IPS-18c (cell line): ENCODE results near the gene EMC8.

ENCODE experiments used
- H3K4me3 ChIP-seq: 2 replicates; pipeline ENCODE4 v1.7.0; 2013; ENCODE audit warnings: low read depth, mild to moderate bottlenecking, low read length, moderate library complexity; ENCODE audit not compliant: insufficient read depth
- H3K9me3 ChIP-seq: one replicate; pipeline ENCODE4 v1.6.1; 2013; ENCODE audit warnings: mild to moderate bottlenecking, low read length, moderate library complexity; ENCODE audit not compliant: control insufficient read depth, insufficient read depth

EMC8 gene

GRCh38 chr16:85836706-85837582 is 37.6 kb upstream of the EMC8 start:
- Histone ChIP-seq H3K9me3 (no peaks in the 10 kb centered on the region), H3K4me3 (no peak overlapping the region)

GRCh38 chr16:85835956-85836705 is 36.8 kb upstream of the EMC8 start:
- Histone ChIP-seq H3K4me3 (no peak overlapping the region), H3K9me3 (no peaks in the 10 kb centered on the region)

- no peak overlapping the region for H3K4me3 ChIP-seq
- H3K9me3 ChIP-seq: no peaks in the 10 kb centered on the region
Measured at GRCh38 chr16:85835227-85835751, 35.9 kb upstream of the EMC8 start.

GRCh38 chr16:85834741-85835140 is 35.4 kb upstream of the EMC8 start:
- Histone ChIP-seq H3K4me3 (no peak overlapping the region), H3K9me3 (no peaks in the 10 kb centered on the region)

GRCh38 chr16:85833219-85833920 is 34.0 kb upstream of the EMC8 start:
- no peaks in the 10 kb centered on the region for H3K9me3 ChIP-seq
- no peak overlapping the region for H3K4me3 ChIP-seq

GRCh38 chr16:85832570-85833218 is 33.4 kb upstream of the EMC8 start:
- no peaks in the 10 kb centered on the region for H3K9me3 ChIP-seq
- H3K4me3 ChIP-seq: no peak overlapping the region

- Histone ChIP-seq H3K9me3 (no peaks in the 10 kb centered on the region), H3K4me3 (no peak overlapping the region)
Measured at GRCh38 chr16:85830821-85831220, 31.5 kb upstream of the EMC8 start.

GRCh38 chr16:85829751-85830445 is 30.6 kb upstream of the EMC8 start:
- Histone ChIP-seq H3K4me3 (no peak overlapping the region), H3K9me3 (no peaks in the 10 kb centered on the region)

- H3K4me3 ChIP-seq: no peak overlapping the region
- no peaks in the 10 kb centered on the region for H3K9me3 ChIP-seq
Measured at GRCh38 chr16:85829171-85829719, 29.9 kb upstream of the EMC8 start.

- no peaks in the 10 kb centered on the region for H3K9me3 ChIP-seq
- H3K4me3 ChIP-seq: no peak overlapping the region
Measured at GRCh38 chr16:85828166-85828565, 28.8 kb upstream of the EMC8 start.

GRCh38 chr16:85826686-85827247 is 27.4 kb upstream of the EMC8 start:
- H3K4me3 ChIP-seq: no peak overlapping the region
- no peaks in the 10 kb centered on the region for H3K9me3 ChIP-seq

- H3K9me3 ChIP-seq: no peaks in the 10 kb centered on the region
- no peak overlapping the region for H3K4me3 ChIP-seq
Measured at GRCh38 chr16:85825326-85825725, 26.0 kb upstream of the EMC8 start.

- Histone ChIP-seq H3K4me3 (no peak overlapping the region), H3K9me3 (no peaks in the 10 kb centered on the region)
Measured at GRCh38 chr16:85824161-85825135, 25.1 kb upstream of the EMC8 start.

GRCh38 chr16:85823328-85823920 is 24.1 kb upstream of the EMC8 start:
- no peak overlapping the region for H3K4me3 ChIP-seq
- H3K9me3 ChIP-seq: no peaks in the 10 kb centered on the region

GRCh38 chr16:85822145-85822544 is 22.8 kb upstream of the EMC8 start:
- Histone ChIP-seq H3K4me3 (no peak overlapping the region), H3K9me3 (no peaks in the 10 kb centered on the region)
